ENCODE data around the gene UBALD2. TPM values are rescaled to one million over a fixed set of nuclear protein-coding genes. Genes with fewer than 3 reads are reported as not detected.

The UBALD2 gene
- total RNA-seq, 1 donor from 2014 or later = 21.5 TPM

DNA sequence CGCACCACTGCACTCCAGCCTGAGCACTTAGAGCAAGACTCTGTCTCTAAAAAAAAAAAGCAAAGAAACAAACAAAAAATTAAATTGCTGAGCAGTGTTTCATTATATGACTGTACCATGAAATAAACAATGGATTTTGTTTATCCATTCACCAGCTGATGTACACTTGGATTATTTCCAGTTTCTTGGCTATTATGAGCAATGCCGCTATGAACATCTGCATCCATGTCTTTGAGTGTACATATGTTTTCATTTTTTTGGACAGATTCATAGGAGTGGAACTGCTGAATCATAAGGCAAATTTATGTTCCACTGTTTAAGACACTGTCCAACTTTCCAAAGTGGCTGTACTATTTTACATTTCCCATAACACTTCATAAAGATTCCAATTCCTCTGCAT lies 32.8 kb upstream of the UBALD2 start:
- Mint-ChIP-seq H3K36me3 (ENCODE audit: low read depth) (no peaks in the 10 kb centered on the region), H3K9me3 (no peaks in the 10 kb centered on the region), H3K27ac (ENCODE audit: unreplicated experiment) (no peak overlapping the region), H3K4me3 (no peak overlapping the region), H3K27me3 (ENCODE audit: low read depth) (no peaks in the 10 kb centered on the region), H3K4me1 (peaks cover 5% of the 10 kb centered on the region)
- TF ChIP-seq, protein P1, sequence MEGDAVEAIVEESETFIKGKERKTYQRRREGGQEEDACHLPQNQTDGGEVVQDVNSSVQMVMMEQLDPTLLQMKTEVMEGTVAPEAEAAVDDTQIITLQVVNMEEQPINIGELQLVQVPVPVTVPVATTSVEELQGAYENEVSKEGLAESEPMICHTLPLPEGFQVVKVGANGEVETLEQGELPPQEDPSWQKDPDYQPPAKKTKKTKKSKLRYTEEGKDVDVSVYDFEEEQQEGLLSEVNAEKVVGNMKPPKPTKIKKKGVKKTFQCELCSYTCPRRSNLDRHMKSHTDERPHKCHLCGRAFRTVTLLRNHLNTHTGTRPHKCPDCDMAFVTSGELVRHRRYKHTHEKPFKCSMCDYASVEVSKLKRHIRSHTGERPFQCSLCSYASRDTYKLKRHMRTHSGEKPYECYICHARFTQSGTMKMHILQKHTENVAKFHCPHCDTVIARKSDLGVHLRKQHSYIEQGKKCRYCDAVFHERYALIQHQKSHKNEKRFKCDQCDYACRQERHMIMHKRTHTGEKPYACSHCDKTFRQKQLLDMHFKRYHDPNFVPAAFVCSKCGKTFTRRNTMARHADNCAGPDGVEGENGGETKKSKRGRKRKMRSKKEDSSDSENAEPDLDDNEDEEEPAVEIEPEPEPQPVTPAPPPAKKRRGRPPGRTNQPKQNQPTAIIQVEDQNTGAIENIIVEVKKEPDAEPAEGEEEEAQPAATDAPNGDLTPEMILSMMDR (conservative IDR thresholded peaks at IDR 0.05) = no peak
- no peak for DNase-seq (ENCODE audit: low read depth, low spot score)

DNA sequence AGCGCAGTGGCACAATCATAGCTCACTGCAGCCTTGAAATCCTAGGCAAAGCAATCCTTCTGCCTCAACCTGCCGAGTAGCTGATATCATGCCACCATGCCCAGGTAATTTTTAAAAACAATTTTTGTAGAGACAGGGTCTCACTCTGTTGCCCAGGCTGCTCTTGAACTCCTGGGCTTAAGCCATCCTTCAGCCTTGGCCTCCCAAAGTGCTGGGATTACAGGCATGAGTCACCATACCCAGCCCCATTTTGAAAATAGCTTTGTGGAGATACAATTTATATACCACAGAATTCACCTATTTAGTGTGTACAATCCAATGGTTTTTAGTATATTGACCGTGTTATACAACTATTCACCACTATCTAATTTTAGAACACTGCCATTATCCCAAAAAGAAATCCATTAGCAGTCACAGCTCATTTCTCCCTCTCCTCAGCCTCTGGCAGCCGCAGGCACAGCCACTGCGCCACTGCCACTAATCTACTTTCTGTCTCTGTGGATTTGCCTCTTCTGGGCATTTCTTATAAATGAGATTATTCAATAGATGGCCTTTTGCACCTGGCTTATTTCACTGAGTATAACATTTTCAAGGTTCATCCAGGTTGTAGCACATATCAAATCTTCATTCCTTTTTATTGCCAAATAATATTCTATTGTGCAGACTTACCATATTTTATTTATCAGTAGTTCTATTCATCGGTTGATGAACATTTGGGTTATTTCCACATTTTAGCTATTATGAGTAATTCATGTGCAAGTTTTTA lies 31.4 kb upstream of the UBALD2 start:
- TF ChIP-seq, protein P1 (conservative IDR thresholded peaks at IDR 0.05) = no peak
- H3K4me3 Mint-ChIP-seq = no peak overlapping the region
- H3K36me3 Mint-ChIP-seq (ENCODE audit: low read depth) = no peaks in the 10 kb centered on the region
- DNase-seq (ENCODE audit: low read depth, low spot score) = no peak
- peak overlapping the region; percentile 28 for H3K27ac Mint-ChIP-seq (ENCODE audit: unreplicated experiment)
- H3K27me3 Mint-ChIP-seq (ENCODE audit: low read depth) = no peaks in the 10 kb centered on the region
- peaks cover 8% of the 10 kb centered on the region for H3K4me1 Mint-ChIP-seq
- no peaks in the 10 kb centered on the region for H3K9me3 Mint-ChIP-seq

DNA sequence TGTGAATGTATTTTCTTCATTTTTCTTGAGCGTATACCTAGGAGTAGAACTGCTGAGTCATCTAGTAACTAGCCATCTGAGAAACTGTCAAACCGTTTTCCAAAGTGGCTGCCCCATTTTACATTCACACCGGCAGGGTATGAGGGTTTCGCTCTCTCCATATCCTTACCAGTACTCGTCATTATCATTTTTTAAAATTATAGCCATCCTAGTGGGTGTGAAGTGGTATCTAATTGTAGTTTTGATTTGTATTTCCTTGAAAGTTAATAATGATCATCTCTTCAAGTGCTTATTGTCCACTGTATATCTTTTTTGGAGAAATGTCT lies 30.8 kb upstream of the UBALD2 start:
- Mint-ChIP-seq H3K4me3 (no peak overlapping the region), H3K36me3 (ENCODE audit: low read depth) (no peaks in the 10 kb centered on the region), H3K27ac (ENCODE audit: unreplicated experiment) (peak overlapping the region; percentile 28), H3K27me3 (ENCODE audit: low read depth) (no peaks in the 10 kb centered on the region), H3K4me1 (peaks cover 14% of the 10 kb centered on the region), H3K9me3 (no peaks in the 10 kb centered on the region)
- no peak for DNase-seq (ENCODE audit: low read depth, low spot score)
- TF ChIP-seq, protein P1 (conservative IDR thresholded peaks at IDR 0.05) = no peak

DNA sequence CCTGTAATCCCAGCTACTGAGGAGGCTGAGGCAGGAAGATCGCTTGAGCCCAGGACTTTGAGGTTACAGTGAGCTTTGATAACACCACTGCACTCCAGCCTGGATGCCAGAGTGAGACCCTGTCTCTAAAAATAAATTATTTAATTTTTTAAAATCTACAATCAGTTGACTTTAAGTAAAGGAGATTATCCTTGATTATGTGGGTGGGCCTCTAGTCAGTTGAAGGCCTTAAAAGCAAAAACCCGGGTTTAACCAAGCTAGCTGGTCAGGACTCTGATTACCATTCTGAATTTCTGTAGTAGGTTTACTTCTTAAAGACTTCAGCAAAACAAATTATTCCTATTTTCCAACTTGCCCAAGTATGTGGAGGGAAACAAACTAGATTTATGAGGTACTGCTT lies 29.3 kb upstream of the UBALD2 start:
- H3K36me3 Mint-ChIP-seq (ENCODE audit: low read depth) = no peaks in the 10 kb centered on the region
- peaks cover 16% of the 10 kb centered on the region for H3K4me1 Mint-ChIP-seq
- H3K4me3 Mint-ChIP-seq = no peak overlapping the region
- no peak for DNase-seq (ENCODE audit: low read depth, low spot score)
- H3K27ac Mint-ChIP-seq (ENCODE audit: unreplicated experiment) = no peak overlapping the region
- TF ChIP-seq, protein P1 (conservative IDR thresholded peaks at IDR 0.05) = no peak
- no peaks in the 10 kb centered on the region for H3K27me3 Mint-ChIP-seq (ENCODE audit: low read depth)
- no peaks in the 10 kb centered on the region for H3K9me3 Mint-ChIP-seq

DNA sequence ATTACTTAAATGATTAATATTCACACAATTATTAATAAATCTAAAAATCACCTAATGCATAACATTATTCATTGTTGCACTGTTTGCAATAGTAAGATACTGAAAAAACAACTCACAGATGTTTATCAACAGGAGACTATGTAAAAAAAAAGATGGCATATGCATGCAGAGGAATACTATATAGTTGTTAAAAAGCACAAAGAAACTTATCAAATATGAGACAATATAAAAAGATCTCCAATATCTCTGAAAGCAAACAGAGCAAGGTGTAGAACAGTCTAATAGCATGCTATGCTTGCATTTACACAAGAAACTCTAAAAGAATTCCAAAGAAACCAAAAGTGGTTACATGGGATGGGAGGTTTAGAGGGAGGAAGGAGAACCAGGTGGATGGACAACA lies 28.5 kb upstream of the UBALD2 start:
- no peak for DNase-seq (ENCODE audit: low read depth, low spot score)
- Mint-ChIP-seq H3K9me3 (no peaks in the 10 kb centered on the region), H3K4me3 (peak overlapping the region; percentile 24), H3K27ac (ENCODE audit: unreplicated experiment) (no peak overlapping the region), H3K36me3 (ENCODE audit: low read depth) (no peaks in the 10 kb centered on the region), H3K4me1 (peaks cover 22% of the 10 kb centered on the region), H3K27me3 (ENCODE audit: low read depth) (no peaks in the 10 kb centered on the region)
- TF ChIP-seq, protein P1 (conservative IDR thresholded peaks at IDR 0.05) = no peak

Data from neural crest cell (in vitro differentiated cells).